Transverse colon (tissue), 4 donors: Measurements from ENCODE around the gene NBDY. TPM values are rescaled to one million over a fixed set of nuclear protein-coding genes. Genes with fewer than 3 reads are reported as not detected.

ENCODE experiments used
- DNase-seq: peaks from one replicate; pipeline ENCODE4 v3.0.0-alpha.2; 2019
- H3K27ac ChIP-seq, 4 donors: fragments of 200-600 bp; sonication (generic); 2 replicates each; pipeline ENCODE4 v1.5.1; 2016 to 2018; ENCODE audit warnings: inconsistent platforms in 4 of 4
- H3K27me3 ChIP-seq: fragments of 200-600 bp; sonication (generic); 2 replicates; pipeline ENCODE4 v1.5.1; 2017; ENCODE audit warnings: inconsistent platforms
- H3K36me3 ChIP-seq, 4 donors: fragments of 200-600 bp; sonication (generic); 2 replicates each; pipeline ENCODE4 v1.5.1; 2017 to 2019; ENCODE audit warnings: inconsistent platforms in 4 of 4
- H3K4me1 ChIP-seq, 4 donors: fragments of 200-600 bp; sonication (generic); 2 replicates each; pipeline ENCODE4 v1.5.1; 2017 to 2020; ENCODE audit warnings: inconsistent platforms in 4 of 4
- H3K4me3 ChIP-seq, 4 donors: fragments of 200-600 bp; sonication (generic); 1 replicate in 1 of 4; 2 replicates in 3 of 4; pipeline versions ENCODE4 v1.5.1 to v1.6.1; 2017 to 2019; ENCODE audit warnings: inconsistent platforms in 4 of 4
- H3K9me3 ChIP-seq, 2 donors: fragments of 200-600 bp; sonication (generic); 2 replicates each; pipeline ENCODE4 v1.5.1; 2017 to 2019; ENCODE audit warnings: inconsistent platforms in 2 of 2
- CTCF ChIP-seq, 5 experiments: fragments of 200-600 bp in 3 of 5; fragments of 450-650 bp in 2 of 5; sonication (generic) in 3 of 5; IDR thresholded peaks; 1 replicate in 2 of 5; 2 replicates in 3 of 5; pipeline ENCODE4 v1.5.1; 2016 to 2017; ENCODE audit warnings: antibody characterized with exemption in 5 of 5, inconsistent platforms in 3 of 5, mild to moderate bottlenecking in 2 of 5, moderate library complexity in 1 of 5
- EP300 ChIP-seq: sonication (generic); formaldehyde crosslinking; IDR thresholded peaks from one replicate; pipeline ENCODE4 v1.6.1; 2017; ENCODE audit warnings: antibody characterized with exemption, low read depth
- POLR2A ChIP-seq: fragments of 450-650 bp; IDR thresholded peaks from one replicate; pipeline ENCODE4 v1.6.1; 2016; ENCODE audit warnings: antibody characterized with exemption, mild to moderate bottlenecking, moderate library complexity
- POLR2AphosphoS5 ChIP-seq, 3 donors: sonication (generic); formaldehyde crosslinking; IDR thresholded peaks; one replicate each; pipeline ENCODE4 v1.6.1; 2016; ENCODE audit warnings: antibody characterized with exemption in 3 of 3
- WGBS, 2 donors: methylation state at CpG; one replicate each; pipeline ENCODE4 v1.1.5; 2018; ENCODE audit warnings: low coverage in 1 of 2; 5-methylcytosine and 5-hydroxymethylcytosine counted together
- in situ Hi-C, 4 donors: fragments of 200-750 bp; cut with MboI; loops; one replicate each; pipeline versions ENCODE4 v1.15.0 to v1.15.1; 2017; ENCODE audit warnings: low sequenced_read_pairs in 3 of 4, low pct_ligation_motif_present in 1 of 4, low pct_unique_long_range_greater_than_20kb in 1 of 4
- intact Hi-C: fragments of 100-400 bp; cut with DNase I; formaldehyde crosslinking; loops from one replicate; pipeline ENCODE4 v1.15.1; 2023; ENCODE audit warnings: low total_unique reads
- total RNA-seq, 4 donors: library from RNA; depleted of rRNA; stranded (reverse); fragments of >200 nt; gene quantifications; one replicate each; pipeline ENCODE4 v1.1.0, GENCODE V29; 2016

Gene NBDY
- total RNA-seq, 4 donors from 2014 or later = 4.1 to 10.5 (median 9.4) TPM; not detected in 1

GRCh38 chrX:56789518-56790070, 60.6 kb downstream of the NBDY start:
- Histone ChIP-seq H3K4me1 (no peaks in the 10 kb centered on the region), H3K4me3 (no peak overlapping the region), H3K27ac (no peak overlapping the region), H3K27me3 (no peaks in the 10 kb centered on the region), H3K36me3 (no peaks in the 10 kb centered on the region), H3K9me3 (no peaks in the 10 kb centered on the region)
- intact Hi-C loops (no loop called here), in situ Hi-C loops (loop anchor here in 1 of 4 donors (25.0 kb wide), 1 partner anchor 198 kb away; the partner anchor contains the start of gene SPIN3)
- peak; percentile 2 for DNase-seq
- WGBS, 2 donors = 79% methylated on average over 7 of the region's 7 CpGs; no CpG with 5 or more reads in 1 of the 2 donors
- no peak for TF ChIP-seq POLR2AphosphoS5 (IDR thresholded peaks at IDR 0.05)
- no peak for TF ChIP-seq POLR2A
- TF ChIP-seq CTCF (IDR thresholded peaks at IDR 0.05) = no peak
- no peak for TF ChIP-seq EP300

GRCh38 chrX:56790778-56791177, 61.7 kb downstream of the NBDY start:
- no peaks in the 10 kb centered on the region for H3K27me3 ChIP-seq
- H3K4me1 ChIP-seq = no peaks in the 10 kb centered on the region
- no peaks in the 10 kb centered on the region for H3K9me3 ChIP-seq
- TF ChIP-seq POLR2A (no peak), POLR2AphosphoS5 (IDR thresholded peaks at IDR 0.05) (no peak), EP300 (no peak), CTCF (IDR thresholded peaks at IDR 0.05) (no peak)
- H3K4me3 ChIP-seq = no peak overlapping the region
- 94 to 100% methylated on average over 1 to 7 of the region's 7 CpGs for WGBS, 2 donors
- in situ Hi-C loops = loop anchor here in 1 of 4 donors (25.0 kb wide), 1 partner anchor 197 kb away; the partner anchor contains the start of gene SPIN3
- DNase-seq = peak; percentile 1
- no peak overlapping the region for H3K27ac ChIP-seq
- no peaks in the 10 kb centered on the region for H3K36me3 ChIP-seq
- intact Hi-C loops = no loop called here

- WGBS, 2 donors = 65 to 80% methylated on average over 1 to 3 of the region's 3 CpGs
- Histone ChIP-seq H3K27me3 (no peaks in the 10 kb centered on the region), H3K4me1 (no peaks in the 10 kb centered on the region), H3K4me3 (no peak overlapping the region), H3K9me3 (no peaks in the 10 kb centered on the region), H3K36me3 (no peaks in the 10 kb centered on the region), H3K27ac (no peak overlapping the region)
- TF ChIP-seq POLR2AphosphoS5 (IDR thresholded peaks at IDR 0.05) (no peak), CTCF (IDR thresholded peaks at IDR 0.05) (no peak), EP300 (no peak), POLR2A (no peak)
- DNase-seq = no peak
- intact Hi-C loops (no loop called here), in situ Hi-C loops (loop anchor here in 1 of 4 donors (25.0 kb wide), 1 partner anchor 196 kb away; the partner anchor contains the start of gene SPIN3)
Measured at GRCh38 chrX:56791456-56791855, 62.4 kb downstream of the NBDY start.

- intact Hi-C loops (no loop called here), in situ Hi-C loops (loop anchor here in 1 of 4 donors (25.0 kb wide), 1 partner anchor 195 kb away; the partner anchor contains the start of gene SPIN3)
- H3K27ac ChIP-seq = no peak overlapping the region
- no peaks in the 10 kb centered on the region for H3K4me1 ChIP-seq
- H3K36me3 ChIP-seq = no peaks in the 10 kb centered on the region
- no peak for TF ChIP-seq CTCF (IDR thresholded peaks at IDR 0.05)
- no peak for TF ChIP-seq EP300
- no peak for TF ChIP-seq POLR2A
- no peak for TF ChIP-seq POLR2AphosphoS5 (IDR thresholded peaks at IDR 0.05)
- no peaks in the 10 kb centered on the region for H3K9me3 ChIP-seq
- 84% methylated on average over 8 of the region's 8 CpGs; no CpG with 5 or more reads in 1 of the 2 donors for WGBS, 2 donors
- H3K4me3 ChIP-seq = no peak overlapping the region
- no peaks in the 10 kb centered on the region for H3K27me3 ChIP-seq
- DNase-seq = no peak
Measured at GRCh38 chrX:56792270-56793111, 63.4 kb downstream of the NBDY start.
